ENCODE results near the gene ITGA6.
A peak's percentile ranks its signal among the peaks of the same experiment; 100 is the strongest.

The ITGA6 gene

GRCh38 chr2:172427256-172427989 is at the start of gene ITGA6:
ITGA6 (plus strand) TSS chr2:172427586.
- peak; percentile 94 for DNase-seq

- no peak for DNase-seq
Observed at GRCh38 chr2:172380436-172381274, 46.7 kb upstream of the ITGA6 start.

- DNase-seq = no peak
Observed at GRCh38 chr2:172381275-172382027, 45.9 kb upstream of the ITGA6 start.

GRCh38 chr2:172387361-172387760 is 40.0 kb upstream of the ITGA6 start:
- no peak for DNase-seq

GRCh38 chr2:172389685-172390339 is 37.6 kb upstream of the ITGA6 start:
- DNase-seq = no peak

GRCh38 chr2:172394002-172394401 is 33.4 kb upstream of the ITGA6 start:
- no peak for DNase-seq

GRCh38 chr2:172395503-172395902 is 31.9 kb upstream of the ITGA6 start:
- no peak for DNase-seq

GRCh38 chr2:172397148-172397834 is 30.1 kb upstream of the ITGA6 start:
- DNase-seq = no peak

GRCh38 chr2:172398440-172398839 is 28.9 kb upstream of the ITGA6 start:
- no peak for DNase-seq

- DNase-seq = no peak
Observed at GRCh38 chr2:172399765-172400164, 27.6 kb upstream of the ITGA6 start.

- no peak for DNase-seq
Observed at GRCh38 chr2:172402198-172402597, 25.2 kb upstream of the ITGA6 start.

- no peak for DNase-seq
Observed at GRCh38 chr2:172403402-172403801, 24.0 kb upstream of the ITGA6 start.

GRCh38 chr2:172403881-172404468 is 23.4 kb upstream of the ITGA6 start:
- DNase-seq = no peak

- DNase-seq = no peak
Observed at GRCh38 chr2:172404824-172405223, 22.6 kb upstream of the ITGA6 start.

GRCh38 chr2:172405673-172406072 is 21.7 kb upstream of the ITGA6 start:
- no peak for DNase-seq

GRCh38 chr2:172408143-172408766 is 19.1 kb upstream of the ITGA6 start:
- DNase-seq = peak; percentile 51

- no peak for DNase-seq
Observed at GRCh38 chr2:172409042-172409441, 18.3 kb upstream of the ITGA6 start.

GRCh38 chr2:172412984-172413492 is 14.3 kb upstream of the ITGA6 start:
- no peak for DNase-seq

- DNase-seq = no peak
Observed at GRCh38 chr2:172415157-172415864, 12.1 kb upstream of the ITGA6 start.

GRCh38 chr2:172415865-172416183 is 11.6 kb upstream of the ITGA6 start:
- peak; percentile 53 for DNase-seq
